GM18861 (cell line): ENCODE results near the gene SLC22A4.

Experiments used
- ATAC-seq: cut with Tn5 transposase; IDR thresholded peaks from one replicate; pipeline ENCODE4 v1.9.1; 2021; ENCODE audit not compliant: unreplicated experiment

SLC22A4 gene

DNA sequence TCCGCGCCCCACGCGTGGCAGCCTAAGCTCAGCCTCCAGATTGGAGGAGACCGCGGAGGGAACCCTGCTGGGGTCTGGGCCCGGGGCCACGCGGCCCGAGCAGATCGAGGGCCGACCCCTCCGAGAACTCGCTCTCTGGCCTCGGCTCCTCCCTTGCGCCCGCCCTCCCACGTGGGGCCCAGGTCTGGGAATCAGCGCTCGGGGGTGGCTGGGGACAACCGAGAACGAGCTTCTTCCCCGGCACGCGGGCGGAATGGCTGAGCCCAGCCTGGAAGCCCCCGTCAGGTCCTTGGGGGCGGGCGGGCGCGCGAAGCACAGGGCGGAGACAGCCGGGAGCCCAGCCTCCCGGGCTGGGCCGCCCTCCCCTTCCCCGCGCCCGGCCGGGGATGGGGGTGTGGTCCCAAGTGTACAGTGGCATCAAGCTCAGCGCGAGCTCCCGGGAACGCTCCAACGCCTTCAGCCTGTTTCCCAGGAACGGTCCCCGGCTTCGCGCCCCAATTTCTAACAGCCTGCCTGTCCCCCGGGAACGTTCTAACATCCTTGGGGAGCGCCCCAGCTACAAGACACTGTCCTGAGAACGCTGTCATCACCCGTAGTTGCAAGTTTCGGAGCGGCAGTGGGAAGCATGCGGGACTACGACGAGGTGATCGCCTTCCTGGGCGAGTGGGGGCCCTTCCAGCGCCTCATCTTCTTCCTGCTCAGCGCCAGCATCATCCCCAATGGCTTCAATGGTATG, at the start of gene SLC22A4:
SLC22A4 (plus strand) TSS at position 403 of the 736 bp plus-strand sequence; CDS start at position 626, 223 bp downstream.
- peak; percentile 54 for ATAC-seq

DNA sequence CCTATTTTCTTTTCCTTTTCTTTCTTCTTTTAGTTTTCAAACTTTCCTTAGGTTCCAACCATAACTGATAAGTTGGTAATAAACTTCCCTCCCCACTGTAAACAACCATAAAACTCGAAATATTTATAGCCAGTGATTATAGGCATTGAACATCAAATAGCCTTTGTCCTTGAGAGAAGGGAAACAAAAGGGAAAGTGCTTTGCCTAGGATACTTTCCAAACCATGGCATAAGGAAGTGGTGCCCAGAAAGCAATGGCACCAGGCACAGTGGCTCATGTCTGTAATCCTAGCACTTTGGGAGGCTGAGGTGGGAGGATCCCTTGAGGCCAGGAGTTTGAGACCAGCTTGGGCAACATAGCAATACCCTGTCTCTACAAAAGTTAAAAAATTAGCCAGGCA, 48.6 kb upstream of the SLC22A4 start:
- no peak for ATAC-seq

DNA sequence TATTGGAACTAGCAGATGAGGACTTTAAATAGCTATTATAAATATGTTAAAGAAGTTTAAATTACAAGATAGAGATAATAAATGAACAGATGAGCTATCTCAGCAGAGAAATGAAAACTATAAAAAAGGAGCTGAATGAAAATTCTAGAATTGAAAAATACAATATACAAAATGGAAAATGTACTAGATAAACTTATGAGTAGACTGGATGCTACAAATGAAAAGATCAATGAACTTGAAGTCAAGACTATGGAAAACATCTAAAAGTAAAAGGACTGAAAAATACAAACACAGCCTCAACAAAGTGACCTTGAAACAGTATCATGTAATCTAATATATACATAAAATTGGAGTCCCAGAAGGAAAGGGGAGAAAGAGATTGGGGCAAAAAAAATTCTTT, 47.4 kb upstream of the SLC22A4 start:
- ATAC-seq = no peak

DNA sequence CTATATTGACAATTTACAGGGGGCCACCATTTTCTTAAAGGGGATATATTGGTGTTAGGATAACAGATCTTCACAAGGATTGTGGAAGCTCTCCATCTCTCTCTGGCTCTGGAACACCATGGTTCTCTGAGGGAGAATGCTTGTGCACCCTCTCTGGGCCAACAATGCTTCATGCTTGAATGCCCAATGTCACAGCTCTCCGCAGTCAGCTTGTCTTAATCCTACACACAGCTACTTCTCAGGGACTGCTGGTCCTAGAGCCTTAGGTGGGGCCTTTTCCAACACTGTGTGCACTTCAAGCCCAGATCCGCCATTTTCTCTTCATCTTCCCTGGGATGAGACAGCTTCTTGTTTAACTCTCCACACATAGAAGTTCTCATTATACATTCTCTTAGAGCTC, 43.6 kb upstream of the SLC22A4 start:
- ATAC-seq = no peak

DNA sequence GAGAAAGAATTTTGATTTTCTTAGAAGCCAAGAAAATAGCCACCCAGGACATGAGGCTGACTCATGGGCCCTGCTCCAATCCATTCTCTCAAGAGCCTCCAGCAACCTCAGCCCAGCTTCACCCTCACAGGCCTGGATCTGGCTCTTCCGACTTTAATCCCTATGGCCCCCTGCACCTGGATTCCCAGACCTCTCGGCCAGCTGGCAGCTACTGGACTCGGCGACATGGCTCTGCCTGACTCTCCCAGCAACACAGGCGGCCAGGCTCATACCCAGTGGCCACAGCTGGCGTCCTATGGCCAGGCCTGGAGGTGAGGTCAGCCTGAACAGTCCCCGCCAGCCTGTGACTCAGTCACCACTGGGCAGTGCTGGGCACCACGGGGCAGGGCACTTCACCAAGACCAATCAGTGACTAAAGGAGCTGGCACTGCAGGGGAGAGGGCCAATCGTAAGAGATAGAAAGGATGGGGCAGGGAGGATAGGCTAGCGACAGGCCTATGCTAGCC, 42.9 kb upstream of the SLC22A4 start:
- ATAC-seq = no peak

DNA sequence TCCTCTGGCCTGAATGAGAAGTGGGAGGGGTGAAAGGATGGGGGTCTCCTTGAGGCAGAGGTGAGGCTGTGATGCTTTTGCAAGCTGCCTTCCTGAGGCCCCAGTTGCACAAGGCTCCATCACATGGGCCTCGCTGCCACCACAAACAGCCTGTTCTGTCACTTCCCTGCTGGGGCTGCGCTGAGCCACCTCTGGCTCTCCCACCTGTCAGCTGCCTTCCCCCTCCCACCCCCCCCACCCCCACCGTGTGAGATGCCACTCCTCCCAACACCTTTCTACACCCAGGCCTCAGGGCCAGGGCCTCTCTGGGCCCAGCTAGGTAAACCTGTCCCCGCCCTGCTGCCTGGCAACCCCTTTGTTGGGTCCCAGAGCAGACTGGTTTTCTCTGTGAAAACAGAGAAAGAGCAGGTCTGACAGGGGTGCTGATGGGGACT, 41.2 kb upstream of the SLC22A4 start:
- no peak for ATAC-seq

DNA sequence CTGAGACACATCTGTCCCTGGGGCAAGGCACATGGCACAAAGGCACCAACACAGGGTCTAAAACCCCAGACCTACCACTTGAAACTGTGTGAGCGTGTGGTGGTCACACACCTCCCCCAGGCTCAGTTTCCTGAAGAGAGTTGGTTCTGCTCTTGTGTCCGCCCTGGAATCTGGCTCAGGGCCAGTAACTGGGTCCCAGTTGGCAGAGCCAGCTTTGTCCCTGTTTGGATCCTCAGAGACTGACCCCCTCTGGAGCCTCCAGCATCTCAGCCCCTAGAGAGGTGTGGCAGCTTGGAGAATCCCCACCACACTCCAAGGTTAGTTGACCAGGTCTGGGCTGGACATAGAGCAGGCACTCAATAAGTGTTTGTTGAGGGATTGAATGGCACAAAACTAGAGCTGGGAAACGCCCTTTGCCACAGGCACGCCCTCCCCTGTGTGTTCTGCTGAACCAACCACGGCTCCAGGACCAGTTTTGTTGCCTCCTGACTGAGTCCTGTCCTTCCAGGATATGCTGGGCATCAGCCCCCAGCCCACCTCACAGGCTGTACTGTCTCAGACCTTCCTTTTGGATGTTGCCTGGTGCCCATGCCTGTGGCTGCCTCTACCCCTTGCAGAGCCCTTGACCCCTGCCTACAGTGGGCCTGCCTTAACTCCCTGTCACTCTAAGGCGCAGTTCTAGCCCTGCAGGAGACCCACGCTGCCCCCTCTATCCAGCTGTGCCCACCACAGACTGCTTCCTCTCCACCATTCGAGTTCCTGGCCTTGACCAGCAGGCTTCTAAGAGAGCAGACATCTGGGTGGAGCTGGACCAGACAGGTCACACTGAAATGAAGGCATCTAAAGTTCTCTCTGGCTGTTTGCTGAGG, 40.5 kb upstream of the SLC22A4 start:
- no peak for ATAC-seq

DNA sequence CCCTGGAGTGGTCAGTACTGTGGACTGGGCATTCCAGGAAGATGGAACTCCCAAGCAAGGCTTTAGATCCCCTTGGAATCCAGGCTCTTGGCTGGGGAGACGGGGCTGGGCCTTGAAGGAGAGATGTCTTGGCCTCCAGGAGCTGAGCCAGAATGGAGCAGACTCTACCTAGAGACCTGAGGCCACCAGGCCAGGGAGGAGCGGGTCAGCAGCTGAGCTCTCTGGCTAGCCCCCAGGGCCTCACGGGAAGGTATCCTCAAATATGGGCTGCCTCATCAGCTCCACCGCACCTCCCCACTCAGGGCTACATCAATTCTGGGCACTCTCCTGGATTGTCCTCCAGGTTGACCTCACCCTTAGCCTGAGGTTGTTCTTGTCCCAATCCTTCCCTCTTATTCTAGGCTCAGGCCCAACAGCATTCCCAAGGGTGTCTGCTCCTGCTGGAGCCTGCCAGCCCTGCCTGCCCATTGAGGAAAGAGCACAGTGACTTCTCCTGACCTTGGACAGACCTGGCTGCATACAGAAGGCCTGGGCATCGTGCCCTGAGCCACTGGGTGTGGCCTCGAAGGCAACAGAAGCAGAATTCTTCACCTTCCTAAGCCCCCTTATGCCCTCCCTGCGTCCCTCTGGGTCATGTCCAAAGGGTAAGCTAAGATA, 39.7 kb upstream of the SLC22A4 start:
- ATAC-seq = no peak

DNA sequence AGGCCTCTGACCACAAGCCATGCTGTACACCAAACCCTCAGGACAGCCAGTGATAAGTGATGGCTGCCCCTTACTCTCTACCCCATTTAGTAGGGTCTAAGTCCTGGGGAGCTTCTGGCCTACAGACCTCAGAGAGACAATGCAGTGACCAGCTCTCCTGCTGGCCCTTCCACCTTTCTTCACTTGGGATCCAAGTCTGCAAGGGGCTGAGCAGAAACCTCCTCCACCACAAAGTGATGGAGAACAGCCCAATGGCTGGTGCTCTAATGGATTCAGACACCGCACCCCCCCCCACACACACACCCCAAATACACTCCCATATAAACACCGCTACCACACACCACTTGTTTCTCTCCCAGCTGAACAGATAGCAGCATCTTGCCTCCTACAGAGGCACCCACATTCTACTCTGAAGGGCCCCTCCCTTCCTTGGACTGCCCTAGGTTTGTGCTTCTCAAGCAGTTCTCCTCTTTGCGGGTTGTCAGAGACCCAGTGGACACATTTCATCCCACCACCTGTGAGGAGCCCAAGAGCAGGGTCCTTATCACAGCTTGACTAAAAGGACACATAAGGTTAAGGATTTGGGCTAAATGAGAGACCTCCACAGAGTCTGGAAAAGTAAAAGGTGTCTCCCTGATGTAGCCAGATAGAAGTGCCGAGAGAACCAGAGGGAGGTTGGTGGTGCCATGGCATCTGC, 38.0 kb upstream of the SLC22A4 start:
- ATAC-seq = no peak

DNA sequence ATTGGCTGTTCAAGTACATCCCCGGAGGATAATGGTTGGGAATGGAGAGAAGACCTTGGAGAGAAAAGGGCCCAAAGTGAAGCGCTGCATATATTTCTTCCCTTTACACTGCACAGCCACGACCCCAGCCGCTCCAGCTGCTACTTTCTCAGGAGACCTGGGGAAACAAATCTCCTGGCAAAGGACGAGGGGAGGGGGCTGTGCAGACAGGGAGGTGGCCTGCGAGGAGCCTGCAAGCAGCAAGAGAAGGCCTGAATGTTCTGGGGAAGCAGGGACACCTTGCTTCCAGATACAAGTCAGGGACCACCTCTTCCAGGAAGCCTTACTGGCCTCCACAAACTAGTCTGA, 37.4 kb upstream of the SLC22A4 start:
- ATAC-seq = no peak

DNA sequence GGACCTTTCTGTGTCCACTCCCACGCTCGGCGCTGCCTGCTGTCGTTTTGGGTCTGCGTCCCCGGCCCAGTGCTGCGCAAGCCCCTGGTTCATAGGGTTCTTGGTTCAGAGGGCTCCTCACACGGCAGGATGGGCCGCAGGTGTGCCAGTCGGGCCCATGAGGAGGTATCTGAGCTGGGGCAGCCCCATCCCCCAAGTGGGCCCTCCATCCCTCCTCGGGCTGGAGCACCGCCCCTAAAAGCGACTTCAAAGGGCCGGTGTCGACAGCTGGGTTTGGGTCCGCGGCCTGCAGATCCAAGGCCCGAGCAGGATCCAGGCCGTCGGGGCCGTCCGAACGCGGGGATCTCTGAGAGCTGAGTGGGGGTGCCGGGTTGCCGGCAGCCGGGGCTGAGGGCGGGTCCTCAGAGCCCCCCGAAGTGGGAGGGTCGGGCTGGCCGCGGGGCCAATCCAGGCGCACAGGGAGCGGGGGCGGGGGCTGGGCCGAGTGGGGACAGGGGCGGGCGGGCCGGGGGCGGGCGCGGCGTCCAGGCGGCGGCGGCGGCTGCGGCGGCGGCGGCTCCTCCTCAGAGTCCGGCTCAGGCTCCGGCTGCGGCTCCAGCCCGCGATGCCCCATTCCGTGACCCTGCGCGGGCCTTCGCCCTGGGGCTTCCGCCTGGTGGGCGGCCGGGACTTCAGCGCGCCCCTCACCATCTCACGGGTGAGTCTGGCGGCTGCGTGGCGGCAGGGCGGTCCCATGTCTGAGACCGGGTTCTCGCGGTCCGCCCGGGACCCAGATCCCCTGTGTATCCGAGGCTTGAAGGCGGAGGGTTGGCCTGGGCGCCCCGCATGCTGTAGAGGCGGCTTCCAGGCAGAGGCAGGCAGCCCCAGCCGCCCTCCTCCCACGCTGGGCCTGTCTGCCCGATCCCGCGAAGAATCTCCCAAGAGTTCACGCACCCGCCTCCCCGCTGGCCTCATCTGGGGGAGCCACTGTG, 36.8 kb upstream of the SLC22A4 start, which contains the start of gene PDLIM4:
PDLIM4 (plus strand) TSS at position 566 of the 971 bp plus-strand sequence; CDS start at position 605, 39 bp downstream.
- no peak for ATAC-seq

DNA sequence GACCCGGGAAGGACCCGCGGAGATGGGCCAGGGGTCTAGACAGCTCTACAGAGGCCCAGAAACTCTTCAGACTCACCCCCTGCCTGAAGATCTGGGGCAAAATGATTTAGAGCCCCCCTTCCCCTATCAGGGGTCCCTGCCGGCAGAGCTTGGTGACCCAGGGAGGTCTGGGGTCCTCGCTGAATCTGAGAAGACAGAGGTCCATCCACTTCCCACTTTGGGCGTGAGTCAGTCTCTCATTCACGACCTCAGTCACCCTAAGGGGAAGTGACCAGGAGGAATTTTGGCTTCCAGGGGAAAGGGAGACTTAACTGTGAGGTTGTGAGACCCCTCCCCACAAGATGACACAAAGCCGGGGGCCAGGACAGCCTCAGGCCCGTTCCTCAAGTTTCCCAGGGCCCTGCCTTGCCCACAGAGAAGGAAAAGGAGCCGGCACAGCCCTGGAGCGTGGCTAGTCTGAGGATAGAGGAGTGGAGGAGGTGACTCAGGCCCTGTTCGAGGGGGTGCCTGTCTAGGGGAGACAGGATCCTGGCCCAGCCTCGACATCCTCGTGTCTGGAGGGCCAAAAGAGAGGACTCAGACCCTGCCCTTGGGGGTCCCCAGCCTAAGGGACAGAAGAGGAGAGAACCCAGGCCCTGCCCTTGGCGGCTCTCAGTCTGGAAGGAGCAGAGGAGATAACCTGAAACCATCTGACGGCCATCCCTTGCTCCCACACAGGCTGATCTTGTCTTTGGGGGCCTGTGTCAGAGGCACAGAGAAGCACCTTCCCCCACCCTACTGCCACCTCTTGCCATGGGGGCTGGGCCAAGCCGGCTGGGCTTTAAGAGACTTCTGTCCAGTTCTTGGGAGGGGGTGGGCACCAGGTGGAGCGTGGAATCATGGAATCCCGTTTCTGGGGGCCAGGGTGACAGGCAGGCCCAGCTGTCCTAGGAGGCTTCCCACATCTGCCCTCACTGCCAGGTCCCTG, 35.8 kb upstream of the SLC22A4 start:
- no peak for ATAC-seq

DNA sequence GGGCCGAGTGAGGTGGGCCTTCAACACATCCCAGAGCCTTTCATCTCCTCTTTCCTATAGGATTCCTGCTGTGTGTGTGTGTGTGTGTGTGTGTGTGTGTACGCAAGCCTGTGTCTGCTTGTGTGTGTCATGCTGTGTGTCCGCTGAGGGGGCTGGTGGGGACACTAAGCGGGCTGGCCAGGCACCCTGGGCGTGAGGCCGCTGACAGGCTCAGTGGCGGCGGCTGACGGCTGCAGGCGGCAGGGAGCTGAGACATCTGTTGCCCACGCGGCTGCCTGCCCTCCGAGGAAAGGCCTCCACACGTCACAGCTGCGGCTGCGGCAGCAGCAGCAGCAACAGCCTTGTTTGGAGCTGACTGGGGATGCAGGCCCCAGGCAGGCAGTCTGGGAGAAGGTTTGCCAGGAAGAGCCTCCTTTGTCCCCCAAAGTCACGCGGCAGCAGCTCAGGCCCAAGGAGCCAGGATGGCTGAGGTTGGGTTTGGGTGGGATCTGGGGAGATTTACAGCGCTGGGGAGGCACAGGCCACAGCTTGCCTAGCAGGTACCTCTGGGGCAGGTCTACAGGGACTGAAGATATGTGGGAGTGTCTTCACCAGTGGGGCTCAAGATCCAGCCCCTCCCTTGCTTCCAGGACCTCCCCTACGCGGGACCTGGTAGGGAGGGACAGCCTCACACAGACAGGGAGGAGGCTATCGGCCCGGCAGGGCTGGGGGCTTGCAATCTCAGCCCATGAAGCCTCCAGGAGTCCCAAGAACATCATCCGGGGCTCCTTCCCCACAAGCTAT, 34.9 kb upstream of the SLC22A4 start:
- ATAC-seq = no peak

DNA sequence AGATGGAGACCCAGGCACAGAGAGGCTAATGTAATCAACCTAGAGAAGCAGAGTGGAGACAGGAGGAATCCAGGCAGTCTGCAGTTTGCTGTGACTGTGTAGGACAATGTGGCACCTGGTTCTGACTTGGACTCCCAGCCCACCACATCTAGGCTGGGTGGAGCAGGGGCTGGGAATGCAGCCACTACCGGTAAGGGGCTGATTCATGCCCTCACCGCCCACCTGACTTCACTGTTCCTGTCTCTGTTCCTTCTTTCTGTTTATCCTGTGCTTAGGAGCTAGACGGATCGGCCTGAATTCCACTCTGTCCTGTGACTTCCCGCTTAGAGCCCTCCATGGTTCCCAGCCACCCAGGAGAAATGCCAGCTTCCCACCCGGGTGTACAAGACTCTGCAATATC, 34.1 kb upstream of the SLC22A4 start:
- no peak for ATAC-seq

DNA sequence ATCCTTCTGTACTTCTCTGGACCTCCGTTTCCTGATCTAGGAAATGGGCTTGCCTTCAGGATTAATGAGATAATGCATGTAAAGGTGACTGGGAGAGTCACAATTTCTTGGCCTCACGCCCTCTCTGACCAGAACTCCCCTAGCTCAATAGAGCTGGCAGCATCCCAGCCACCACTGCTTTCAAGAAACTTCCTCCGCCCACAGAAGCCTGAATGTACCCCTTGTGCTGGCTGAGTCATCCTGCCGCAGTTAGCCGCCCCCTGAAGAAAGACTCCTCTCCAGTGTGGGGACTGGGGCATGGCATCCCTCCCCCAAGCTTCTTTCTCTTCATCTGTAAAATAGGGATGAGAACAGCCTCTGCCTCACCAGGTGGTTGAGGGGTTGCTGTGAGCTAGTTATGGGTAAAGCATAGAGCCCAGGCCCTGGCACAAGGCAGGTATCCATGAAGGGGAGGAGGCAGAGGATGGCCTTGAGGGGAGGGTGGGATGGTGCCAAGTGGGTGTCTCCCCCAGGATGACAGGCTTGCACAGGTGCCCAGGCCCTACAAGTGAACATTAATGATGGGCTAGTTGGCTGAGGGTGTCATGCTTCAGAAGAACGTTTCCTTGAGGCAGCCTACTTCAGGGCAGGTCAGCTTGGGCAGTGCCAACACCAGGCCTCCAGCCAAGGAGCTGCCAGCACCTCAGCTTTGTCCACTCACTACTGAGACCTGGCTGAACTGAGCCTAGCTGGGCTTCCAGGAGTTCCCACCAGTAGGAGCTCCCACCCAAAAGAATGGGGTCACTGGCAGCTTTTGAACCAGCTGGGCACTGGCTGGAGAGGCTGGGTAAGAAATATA, 33.3 kb upstream of the SLC22A4 start:
- peak; percentile 60 for ATAC-seq

DNA sequence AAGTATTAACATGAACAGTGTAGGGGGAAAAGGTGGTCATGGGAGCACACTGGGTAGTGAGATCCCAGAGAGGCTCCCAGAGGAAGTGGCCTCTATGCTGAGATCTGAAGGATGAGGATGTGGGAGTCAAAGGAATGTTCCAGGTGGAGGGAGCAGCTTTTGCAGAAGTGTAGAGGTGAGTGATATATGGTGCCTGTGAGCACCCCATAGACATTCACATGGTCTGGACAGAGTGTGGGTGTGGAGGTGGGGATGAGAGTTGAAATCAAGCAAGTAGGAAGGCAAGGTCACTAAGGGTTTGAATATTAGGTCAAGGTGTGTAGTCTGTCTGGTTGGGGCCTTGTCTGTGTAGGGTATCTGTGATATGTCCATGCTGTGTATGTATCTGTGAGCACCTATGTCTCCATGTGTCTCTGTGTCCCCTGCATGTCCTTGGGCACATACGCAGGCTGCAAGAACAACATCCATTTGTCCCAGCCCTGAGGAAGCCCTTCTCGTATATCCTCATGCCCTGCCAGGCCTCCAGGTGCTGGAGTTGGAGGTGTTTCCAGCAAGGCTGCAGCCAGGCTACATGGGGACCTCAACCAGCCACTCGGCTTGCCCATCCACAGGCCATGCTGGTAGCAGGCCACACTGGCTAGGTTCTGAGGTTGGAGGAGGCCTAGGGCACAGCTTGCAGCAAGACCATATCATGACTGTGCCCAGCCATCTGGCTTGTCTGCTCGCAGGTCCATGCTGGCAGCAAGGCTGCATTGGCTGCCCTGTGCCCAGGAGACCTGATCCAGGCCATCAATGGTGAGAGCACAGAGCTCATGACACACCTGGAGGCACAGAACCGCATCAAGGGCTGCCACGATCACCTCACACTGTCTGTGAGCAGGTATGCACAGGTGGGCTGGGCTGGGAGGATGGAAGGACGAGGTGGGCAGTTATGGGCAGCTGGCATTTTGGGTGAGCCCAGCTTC, 32.0 kb upstream of the SLC22A4 start:
- ATAC-seq = no peak
